Stimulated activated CD8-positive, alpha-beta memory T cell treated with anti-CD3 and anti-CD28 coated beads, Interleukin-15, amount 100 ng/mL, for 24 hours (primary cell): ENCODE results near the gene CCDC192.

Source experiments
- DNase-seq: peaks from one replicate; pipeline ENCODE4 v3.0.0-alpha.2; 2020; ENCODE audit warnings: low read depth

Gene CCDC192

GRCh38 chr5:127923804-127924570 lies 220.8 kb downstream of the CCDC192 start:
- DNase-seq = no peak

DNA sequence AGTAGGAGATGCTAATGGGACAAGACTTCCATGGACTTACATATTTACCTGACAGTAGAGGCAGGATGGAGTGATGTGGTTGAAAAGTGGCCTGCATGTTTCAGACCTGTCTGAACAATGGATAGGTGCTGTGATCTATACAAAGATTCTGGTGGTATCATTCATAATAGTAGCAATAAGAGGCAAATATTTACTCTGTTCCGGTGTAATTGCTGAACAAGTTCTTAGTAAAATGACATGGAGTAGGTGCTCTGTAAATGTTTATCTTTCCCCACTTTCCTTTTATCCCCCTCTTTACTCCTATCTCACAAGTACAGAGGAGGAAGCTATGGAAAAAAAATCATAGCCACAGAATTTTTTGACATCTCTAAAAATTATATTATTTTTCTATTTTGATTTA lies 221.4 kb downstream of the CCDC192 start:
- no peak for DNase-seq

GRCh38 chr5:127925916-127926315 lies 222.7 kb downstream of the CCDC192 start:
- no peak for DNase-seq

DNA sequence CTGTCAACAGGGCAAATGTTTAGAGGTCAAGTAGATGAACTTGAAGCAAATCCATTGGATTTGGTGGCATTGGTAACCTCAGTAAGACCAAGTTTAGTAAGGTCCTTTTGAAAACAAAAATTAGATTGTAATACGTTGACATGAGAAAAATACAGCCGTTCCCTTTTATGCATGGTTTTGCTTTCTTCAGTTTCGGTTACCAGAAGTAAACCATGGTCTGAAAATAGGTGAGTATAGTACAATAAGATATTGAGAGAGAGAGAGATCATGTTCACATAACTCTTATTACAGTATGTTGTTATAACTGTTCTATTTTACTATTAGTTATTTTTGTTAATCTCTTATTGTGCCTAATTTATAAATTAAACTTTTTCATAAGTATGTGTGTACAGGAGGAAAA lies 223.8 kb downstream of the CCDC192 start:
- no peak for DNase-seq

DNA sequence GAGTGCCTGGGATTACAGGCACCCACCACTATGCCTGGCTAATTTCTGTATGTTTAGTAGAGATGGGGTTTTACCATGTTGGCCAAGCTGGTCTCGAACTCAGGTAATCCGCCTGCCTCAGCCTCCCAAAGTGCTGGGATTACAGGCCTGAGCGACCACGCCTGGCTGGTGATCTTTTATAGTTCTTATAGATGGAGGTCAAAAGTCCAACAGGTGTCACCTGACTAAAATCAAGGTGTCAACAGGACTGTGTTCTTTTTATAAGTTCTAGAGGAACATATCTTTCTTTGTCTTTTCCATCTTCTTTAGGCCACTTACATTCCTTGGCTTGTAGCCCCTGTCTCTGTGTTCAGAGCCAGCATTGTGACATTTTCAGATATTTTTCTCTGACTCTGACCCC lies 224.9 kb downstream of the CCDC192 start:
- DNase-seq = no peak

DNA sequence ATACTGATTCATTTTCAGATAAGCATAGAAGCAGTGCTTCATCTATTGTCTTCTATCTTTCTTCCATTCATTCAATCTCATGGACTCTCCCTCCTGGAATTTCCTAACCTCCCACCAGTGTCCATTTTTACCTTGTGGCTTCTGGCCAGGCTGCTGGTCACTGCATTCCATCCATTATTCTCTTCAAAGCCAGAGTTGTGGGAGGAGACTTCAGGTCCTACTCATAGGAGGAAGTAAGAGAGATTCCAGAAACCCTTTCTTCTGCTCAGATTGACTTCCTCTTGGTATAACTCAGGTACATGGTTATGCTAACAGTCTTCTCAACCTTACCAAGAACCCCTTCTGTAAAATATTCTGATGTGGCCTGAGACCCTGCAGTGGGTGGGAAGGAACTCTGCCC lies 227.1 kb downstream of the CCDC192 start:
- DNase-seq = no peak

- DNase-seq = no peak
Measured at GRCh38 chr5:127931396-127931795, 228.2 kb downstream of the CCDC192 start.

- no peak for DNase-seq
Measured at GRCh38 chr5:127933348-127933747, 230.2 kb downstream of the CCDC192 start.

DNA sequence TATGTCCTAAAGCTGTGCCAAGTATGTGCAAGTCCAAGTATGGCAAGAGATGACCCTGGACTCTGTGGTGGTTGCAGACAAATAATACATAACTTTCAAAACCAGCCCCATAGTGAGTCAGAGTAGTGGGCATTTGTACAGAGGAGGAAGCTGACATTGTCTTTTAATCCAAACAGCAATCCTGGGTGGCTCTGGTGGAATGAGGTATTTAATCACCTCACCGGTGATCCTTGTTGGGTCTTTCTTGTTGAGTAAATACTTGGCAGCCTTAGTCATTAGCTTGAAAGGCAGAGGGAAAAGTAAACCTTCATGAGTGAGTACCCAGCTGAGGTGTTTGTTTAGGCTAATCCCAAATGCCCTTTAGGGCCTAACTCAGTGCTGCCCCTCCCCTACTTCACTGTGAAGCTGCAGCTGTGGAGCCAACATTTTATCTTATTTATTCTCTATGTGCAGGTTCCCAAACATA lies 231.6 kb downstream of the CCDC192 start:
- no peak for DNase-seq

- no peak for DNase-seq
Measured at GRCh38 chr5:127935398-127935797, 232.2 kb downstream of the CCDC192 start.

- DNase-seq = no peak
Measured at GRCh38 chr5:127936439-127936972, 233.3 kb downstream of the CCDC192 start.

DNA sequence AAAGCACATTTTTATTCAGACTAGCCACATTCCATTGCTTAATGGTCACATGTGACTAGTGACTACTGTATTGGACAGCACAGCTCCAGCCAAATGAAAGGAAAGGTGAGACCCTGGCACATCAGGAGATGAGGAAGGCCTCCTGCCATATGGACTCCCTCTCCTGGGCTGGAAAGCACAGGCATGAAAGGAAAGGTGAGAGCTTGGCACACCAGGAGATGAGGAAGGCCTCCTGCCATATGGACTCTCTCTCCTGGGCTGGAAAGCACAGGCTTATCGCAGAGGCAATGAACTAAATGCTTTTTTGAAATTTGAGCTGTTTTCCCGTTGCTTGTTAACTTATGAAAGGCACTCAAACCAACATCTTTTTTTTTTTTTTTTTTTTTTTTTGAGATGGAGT lies 235.6 kb downstream of the CCDC192 start:
- no peak for DNase-seq

DNA sequence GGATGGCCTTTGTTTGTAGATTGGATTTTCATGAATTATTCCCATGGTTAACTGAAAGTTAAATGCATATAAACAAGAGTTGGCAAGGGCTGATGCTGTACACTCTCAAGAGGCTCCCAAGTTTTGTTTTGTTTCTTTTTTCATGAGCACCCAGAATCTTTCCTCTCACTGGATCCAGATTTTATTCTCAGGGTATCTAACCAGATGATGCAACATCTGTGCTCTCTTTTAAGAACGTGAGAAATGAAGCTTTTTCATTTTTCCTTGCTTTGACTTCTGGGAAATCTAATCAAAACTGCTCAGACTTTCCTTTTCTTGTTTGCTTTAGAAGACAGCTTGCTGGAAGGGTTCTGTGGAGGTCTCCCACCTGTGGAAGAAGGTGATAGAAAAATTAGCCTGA lies 237.7 kb downstream of the CCDC192 start:
- DNase-seq = no peak

GRCh38 chr5:127941646-127942045 lies 238.5 kb downstream of the CCDC192 start:
- DNase-seq = no peak

DNA sequence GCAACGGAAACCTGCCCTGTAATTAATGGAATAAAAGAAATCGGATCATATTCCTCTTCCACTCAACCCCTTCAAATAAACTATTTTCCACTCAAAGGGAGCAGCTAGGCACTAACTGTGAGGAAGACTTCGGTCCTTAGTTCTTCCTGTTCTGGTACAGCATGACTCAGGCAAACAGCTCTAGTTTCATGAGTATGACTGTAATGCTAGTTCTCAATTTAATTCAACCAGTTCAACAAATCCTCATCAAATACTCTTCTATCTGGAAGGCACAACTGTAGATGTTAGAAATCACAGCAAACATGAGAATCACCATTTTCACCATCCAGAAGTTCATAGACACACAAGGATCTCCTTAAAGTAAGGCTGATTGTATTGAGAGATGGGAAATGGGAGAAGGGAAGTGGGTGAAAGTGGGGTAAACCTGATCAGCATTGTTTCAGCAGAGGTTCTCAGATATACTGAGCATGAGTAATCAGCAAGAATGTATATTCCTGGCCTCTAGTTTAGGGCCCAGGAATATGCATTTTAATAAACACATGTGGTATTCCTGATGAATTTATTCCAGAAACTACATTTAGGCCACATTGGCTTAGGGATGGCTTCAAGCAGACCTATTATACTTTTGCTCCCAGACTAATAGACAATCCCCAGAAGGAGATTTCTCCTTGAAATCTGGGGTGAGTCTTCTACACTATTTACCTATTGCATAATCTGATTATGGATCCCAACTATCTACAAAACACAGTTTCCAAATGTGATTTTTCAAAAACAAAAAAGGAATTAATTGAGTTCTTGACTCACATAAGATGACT lies 239.3 kb downstream of the CCDC192 start:
- DNase-seq = no peak

GRCh38 chr5:127943061-127943371 lies 239.8 kb downstream of the CCDC192 start:
- DNase-seq = no peak

DNA sequence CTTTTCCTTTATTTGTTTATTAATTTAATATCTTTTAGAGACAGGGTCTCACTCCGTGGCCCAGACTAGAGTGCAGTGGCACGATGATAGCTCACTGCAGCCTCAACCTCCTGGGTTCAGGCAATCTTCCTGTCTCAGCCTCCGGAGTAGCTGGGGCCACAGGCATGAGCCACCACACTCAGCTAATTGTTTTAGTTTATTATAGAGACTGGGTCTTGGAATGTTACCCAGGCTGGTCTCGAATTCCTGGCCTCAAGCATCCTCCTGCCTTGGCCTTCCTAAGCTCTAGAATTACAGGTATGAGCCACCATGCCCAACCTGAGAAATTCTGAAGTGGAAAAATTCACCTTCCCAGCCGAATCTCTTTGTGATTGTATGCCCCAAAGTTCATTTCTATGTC lies 240.9 kb downstream of the CCDC192 start:
- DNase-seq = no peak

DNA sequence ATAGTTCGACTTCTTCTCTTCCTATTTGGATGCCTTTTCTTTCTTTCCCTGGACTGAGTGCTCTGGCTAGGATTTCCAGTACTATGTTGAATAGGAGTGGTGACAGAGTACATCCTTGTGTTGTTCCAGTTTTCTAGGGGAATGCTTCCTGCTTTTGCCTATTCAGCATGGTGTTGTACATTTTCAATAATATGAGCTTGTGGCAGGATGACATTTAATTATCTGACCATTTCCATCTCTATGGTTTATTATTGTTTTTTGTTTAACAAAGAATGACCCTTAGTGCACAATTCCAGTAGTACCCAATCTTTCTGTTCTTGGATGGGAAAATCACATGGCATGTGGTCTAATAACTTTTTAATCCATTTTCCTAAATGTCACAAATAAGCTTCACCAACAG lies 244.8 kb downstream of the CCDC192 start:
- no peak for DNase-seq

DNA sequence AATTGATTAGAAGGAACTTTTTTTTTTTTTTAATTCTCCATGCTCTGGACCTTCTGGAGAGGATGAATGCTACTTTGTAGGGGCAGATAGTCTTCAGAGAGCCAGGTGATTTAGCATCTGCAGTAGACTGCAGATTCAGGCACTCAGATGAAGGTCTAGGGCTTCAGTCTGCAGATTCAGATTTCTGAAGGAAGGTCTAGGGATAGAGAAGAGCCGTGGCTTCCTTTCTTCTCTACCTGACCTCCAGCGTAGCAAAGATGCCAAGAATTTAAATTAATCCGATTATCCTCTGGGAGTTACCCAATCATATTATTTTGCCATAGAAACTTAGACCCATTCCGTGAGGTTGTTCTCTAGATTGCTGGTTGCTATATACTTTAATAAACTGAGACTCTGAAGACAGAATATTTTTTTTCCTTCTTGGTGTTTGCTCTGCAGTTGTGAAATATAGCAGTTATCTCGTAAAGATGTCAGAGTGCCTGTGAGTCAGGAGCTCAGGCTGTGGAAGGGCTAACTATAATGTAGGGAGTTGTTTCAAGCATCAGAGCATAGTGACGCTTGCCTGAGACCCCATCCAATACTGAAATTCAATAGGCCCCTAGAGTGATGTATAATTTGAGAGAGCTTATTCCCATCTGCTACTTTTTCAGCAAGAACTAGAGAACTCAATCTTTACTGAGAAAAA lies 247.7 kb downstream of the CCDC192 start:
- no peak for DNase-seq

DNA sequence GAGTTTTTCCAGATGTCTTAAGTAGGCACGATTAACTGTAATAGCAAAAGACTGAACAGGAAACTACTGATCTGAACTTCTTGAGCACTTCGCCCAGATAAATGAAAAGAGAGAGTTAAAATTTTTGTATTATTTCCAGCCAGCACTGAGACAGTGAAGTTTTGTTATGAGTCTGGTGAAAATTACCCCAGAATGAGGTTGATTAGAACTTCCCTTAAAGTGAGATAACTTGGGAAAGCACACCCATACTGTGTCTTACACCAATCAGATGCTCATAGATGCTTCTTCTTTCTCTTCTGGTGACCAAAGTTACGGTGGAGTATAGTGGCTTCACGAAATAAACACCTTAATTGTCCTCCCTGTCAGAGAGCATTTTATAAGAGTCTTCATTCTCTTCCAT lies 248.6 kb downstream of the CCDC192 start:
- DNase-seq = no peak

DNA sequence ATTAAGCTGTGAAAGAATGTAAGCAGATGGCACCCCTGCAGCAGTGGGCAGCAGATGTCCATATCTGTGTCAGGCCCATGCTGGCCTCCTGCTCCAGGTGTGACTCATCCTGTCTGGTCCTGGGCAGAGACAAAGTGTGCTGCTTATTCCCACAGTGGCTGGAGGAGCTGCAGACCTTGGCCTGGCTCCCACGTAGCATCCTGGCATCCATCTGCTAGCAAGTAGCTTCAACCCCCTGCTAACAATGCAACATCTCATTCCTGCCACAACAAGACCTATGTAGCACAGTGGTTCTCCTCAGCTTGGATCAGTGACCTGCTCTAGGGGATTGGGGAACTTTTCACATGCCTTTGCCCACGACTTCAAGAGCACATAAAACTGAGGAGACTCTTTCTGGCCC lies 254.0 kb downstream of the CCDC192 start:
- DNase-seq = no peak

DNA sequence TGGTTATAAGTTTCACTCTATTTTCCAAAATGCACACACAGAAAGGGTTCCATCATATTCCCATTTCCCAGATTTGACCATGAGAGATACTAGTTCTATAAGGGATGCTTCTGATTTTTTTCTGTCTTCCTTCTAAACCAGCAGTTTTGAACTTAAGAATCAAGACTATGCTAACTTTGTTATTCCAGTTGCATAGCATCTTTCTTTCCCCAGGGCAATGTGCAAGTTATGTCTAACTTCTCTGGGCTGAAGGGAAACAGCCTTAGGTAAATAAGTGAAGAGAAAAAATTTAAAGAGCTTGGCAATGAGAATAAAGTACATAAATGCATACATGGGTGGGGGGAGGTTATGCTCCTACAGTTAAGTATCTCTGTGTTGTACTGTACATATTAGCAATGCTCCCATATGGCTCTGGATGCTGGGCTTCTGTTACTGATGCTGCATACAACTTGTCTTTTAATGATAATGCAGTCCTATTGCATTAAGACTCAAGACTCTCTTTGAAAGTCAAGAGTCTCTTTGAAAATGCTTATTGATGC lies 254.6 kb downstream of the CCDC192 start:
- no peak for DNase-seq
